ENCODE data around the gene KIAA0232. TPM values are rescaled to one million over a fixed set of nuclear protein-coding genes. Genes with fewer than 3 reads are reported as not detected.

The KIAA0232 gene
- total RNA-seq, 1 donor from 2014 or later = 33.4 TPM

- DNase-seq (ENCODE audit: low spot score) = no peak
These were observed 57.8 kb downstream of the KIAA0232 start for GRCh38 chr4:6840062-6840976.

- DNase-seq (ENCODE audit: low spot score) = no peak
These were observed 62.5 kb downstream of the KIAA0232 start for GRCh38 chr4:6845027-6845426.

GRCh38 chr4:6845574-6845973 is 63.0 kb downstream of the KIAA0232 start:
- no peak for DNase-seq (ENCODE audit: low spot score)

GRCh38 chr4:6847178-6847577 is 64.7 kb downstream of the KIAA0232 start:
- DNase-seq (ENCODE audit: low spot score) = no peak

GRCh38 chr4:6848717-6849305 is 66.3 kb downstream of the KIAA0232 start:
- no peak for DNase-seq (ENCODE audit: low spot score)

GRCh38 chr4:6849691-6850090 is 67.2 kb downstream of the KIAA0232 start:
- no peak for DNase-seq (ENCODE audit: low spot score)

GRCh38 chr4:6851431-6851830 is 68.9 kb downstream of the KIAA0232 start:
- DNase-seq (ENCODE audit: low spot score) = no peak

GRCh38 chr4:6851962-6852361 is 69.4 kb downstream of the KIAA0232 start:
- no peak for DNase-seq (ENCODE audit: low spot score)

GRCh38 chr4:6852582-6852981 is 70.1 kb downstream of the KIAA0232 start:
- no peak for DNase-seq (ENCODE audit: low spot score)

GRCh38 chr4:6854098-6854744 is 71.7 kb downstream of the KIAA0232 start:
- no peak for DNase-seq (ENCODE audit: low spot score)

- DNase-seq (ENCODE audit: low spot score) = no peak
These were observed 73.3 kb downstream of the KIAA0232 start for GRCh38 chr4:6855692-6856297.

GRCh38 chr4:6856391-6856790 is 73.9 kb downstream of the KIAA0232 start:
- no peak for DNase-seq (ENCODE audit: low spot score)

- DNase-seq (ENCODE audit: low spot score) = no peak
These were observed 74.7 kb downstream of the KIAA0232 start for GRCh38 chr4:6857009-6857882.

GRCh38 chr4:6858997-6859396 is 76.5 kb downstream of the KIAA0232 start:
- no peak for DNase-seq (ENCODE audit: low spot score)

GRCh38 chr4:6859543-6859942 is 77.0 kb downstream of the KIAA0232 start:
- no peak for DNase-seq (ENCODE audit: low spot score)

GRCh38 chr4:6868386-6868785 is 85.9 kb downstream of the KIAA0232 start:
- DNase-seq (ENCODE audit: low spot score) = no peak

- no peak for DNase-seq (ENCODE audit: low spot score)
These were observed 87.4 kb downstream of the KIAA0232 start for GRCh38 chr4:6869944-6870343.

GRCh38 chr4:6873291-6873690 is 90.8 kb downstream of the KIAA0232 start:
- no peak for DNase-seq (ENCODE audit: low spot score)

GRCh38 chr4:6873792-6874461 is 91.4 kb downstream of the KIAA0232 start:
- no peak for DNase-seq (ENCODE audit: low spot score)

- no peak for DNase-seq (ENCODE audit: low spot score)
These were observed 92.5 kb downstream of the KIAA0232 start for GRCh38 chr4:6874981-6875380.
